Activated CD4-positive, alpha-beta T cell treated with anti-CD3 and anti-CD28 coated beads for 24 hours (primary cell): ENCODE data around the gene HUNK.
"Not testable (repeated sequence)": the region's sequence is repeated elsewhere in the genome, so short reads cannot be mapped to it uniquely, and the experiment has no call there.

Experiments used
- DNase-seq, 2 donors: peaks; one replicate each; pipeline ENCODE4 v3.0.0-alpha.2; 2020; ENCODE audit warnings: low read depth in 2 of 2

The HUNK gene

DNA sequence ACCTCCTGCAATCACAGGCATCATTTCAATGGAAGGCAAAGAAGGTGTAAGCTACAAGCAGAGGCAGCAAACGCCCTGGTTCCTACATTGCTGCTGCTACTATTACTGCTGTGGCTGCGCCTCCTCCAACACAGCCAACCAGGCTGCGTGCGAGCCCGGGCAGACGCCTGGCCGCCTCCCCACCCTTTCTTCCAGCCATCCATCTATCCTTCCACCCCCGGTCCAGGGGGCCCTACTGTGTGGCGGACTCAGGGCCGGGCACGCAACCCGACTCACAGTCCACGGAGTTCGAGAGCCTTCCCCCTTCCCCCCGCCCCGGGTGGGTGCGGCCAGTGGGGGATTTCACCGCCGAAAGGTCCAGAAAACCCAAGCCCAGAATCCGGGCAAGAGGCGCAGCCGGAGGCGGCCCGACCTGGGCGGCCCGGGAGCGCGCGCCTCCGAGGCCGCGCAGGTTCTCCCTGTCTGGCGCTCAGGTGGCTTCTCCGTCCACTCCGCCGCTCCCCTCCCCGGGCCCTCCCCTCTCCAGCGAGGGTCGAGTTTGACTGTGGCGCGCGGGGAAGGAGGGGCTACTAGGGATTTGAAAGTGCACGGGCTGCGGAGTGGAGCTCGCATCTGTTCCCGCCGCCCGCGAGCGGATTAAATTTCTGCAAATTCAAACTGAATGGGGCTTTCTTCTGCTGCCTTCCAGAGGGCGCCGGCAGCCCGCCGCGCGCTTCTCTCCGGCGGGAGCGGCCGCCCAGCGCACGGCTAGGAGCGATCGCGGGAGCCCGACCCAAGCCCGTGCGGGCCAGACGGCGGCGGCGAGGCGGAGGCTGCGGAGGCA lies at the start of gene HUNK:
TSS of gene HUNK (plus strand) at position 569 of the 823 bp plus-strand sequence. CDS start 655 bp downstream, outside the sequence.
- DNase-seq: peak in 1 of 2 donors; percentile 5

DNA sequence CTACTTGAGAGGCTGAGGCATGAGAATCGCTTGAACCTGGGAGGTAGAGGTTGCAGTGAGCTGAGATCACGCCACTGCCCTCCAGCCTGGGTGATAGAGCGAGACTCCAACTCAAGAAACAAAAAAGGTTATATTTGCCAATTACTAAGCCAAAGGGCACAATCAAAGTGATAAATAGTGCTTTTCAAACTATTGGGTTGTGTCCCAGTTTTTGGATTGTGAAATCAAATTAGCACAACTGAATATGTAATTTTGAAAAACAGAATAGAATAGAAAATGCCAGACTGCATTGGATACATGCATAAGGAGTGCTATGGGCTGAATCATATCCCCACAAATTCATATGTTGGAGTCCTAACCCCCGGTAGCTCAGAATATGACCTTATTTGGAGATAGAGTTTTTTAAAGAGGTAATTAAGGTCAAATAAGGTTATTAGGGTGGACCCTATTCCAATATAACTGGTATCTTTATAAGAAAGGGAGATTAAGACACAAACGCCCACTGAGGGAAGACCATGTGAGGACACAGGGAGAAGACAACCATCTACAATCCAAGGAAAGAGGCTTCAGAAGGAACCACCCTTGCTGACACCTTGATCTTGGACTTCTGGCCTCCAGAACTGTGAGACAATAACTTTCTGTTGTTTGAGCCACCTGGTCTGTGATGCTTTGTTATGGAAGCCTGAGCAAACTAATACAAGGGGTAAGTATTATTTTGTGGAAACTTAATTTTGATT lies 42.9 kb upstream of the HUNK start:
- no peak for DNase-seq

DNA sequence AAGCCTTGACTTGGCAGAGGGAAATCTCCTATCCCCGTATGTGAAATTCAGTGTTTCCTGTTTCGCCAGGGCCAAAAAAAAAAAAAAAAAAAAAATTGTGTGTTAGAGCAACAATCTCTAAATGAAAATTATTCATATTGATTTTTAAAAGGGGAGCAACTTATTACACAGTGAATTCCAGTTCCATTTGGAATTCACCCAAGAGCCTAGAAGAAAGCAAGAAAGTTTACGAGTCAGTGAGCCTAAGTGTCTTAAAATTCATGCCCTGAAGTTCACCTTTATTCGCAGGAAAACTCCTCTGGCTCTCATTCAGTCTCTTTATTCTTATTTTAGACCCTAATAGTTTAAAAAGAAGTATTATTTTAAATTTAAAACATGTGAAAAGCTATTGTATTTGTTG lies 42.1 kb upstream of the HUNK start:
- DNase-seq: no peak

DNA sequence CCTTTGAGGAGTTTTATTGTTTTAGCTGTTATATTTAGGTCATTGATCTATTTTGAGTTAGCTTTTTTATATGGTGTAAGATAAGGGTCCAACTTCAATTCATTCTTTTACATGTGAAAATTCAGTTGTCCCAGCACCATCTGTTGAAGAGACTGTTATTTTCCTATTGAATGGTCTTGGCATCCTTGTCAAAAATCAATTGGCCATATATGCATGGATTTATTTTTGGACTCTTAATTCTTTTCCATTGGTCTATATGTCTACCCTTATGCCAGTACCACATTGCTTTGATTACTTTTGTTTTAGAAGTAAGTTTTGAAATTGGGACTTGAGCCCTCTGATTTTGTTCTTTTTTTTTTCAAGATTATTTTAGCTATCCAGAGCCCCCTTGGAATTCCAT lies 35.8 kb upstream of the HUNK start:
- DNase-seq: no peak

DNA sequence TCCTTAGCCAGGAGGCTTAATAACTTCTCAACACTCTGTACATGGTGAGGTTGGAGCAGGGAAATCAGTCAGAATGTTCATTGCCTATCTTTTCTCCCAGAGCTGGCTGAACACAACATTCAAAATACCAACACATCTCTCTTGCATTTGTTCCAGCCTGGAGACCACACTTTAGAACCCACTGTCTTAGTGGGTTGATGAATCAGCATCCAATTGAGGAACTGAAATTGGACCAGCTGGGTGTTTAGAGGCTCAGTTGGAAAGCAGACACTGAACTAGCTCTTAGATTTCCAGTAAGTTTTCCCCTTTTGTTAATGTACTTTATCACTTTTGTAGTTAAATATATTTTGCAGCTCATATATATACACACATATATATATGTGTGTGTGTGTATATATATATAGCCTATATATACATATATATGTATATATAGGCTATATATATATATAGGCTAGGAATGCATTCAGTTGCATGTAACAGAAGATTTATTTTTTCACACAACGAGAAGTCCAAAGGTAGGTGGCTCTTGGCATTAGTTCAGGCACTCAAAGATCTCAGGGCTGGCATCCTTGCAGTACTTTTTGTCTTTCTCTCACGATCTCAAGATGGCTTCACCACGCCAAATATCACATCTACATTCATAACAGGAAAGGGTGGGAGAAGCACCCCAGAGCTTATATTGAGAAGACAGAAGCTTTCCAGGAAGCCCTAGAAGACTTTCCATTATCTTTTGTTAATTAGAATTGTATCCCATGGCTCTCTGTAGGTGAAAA lies 35.0 kb upstream of the HUNK start:
- DNase-seq: no peak

DNA sequence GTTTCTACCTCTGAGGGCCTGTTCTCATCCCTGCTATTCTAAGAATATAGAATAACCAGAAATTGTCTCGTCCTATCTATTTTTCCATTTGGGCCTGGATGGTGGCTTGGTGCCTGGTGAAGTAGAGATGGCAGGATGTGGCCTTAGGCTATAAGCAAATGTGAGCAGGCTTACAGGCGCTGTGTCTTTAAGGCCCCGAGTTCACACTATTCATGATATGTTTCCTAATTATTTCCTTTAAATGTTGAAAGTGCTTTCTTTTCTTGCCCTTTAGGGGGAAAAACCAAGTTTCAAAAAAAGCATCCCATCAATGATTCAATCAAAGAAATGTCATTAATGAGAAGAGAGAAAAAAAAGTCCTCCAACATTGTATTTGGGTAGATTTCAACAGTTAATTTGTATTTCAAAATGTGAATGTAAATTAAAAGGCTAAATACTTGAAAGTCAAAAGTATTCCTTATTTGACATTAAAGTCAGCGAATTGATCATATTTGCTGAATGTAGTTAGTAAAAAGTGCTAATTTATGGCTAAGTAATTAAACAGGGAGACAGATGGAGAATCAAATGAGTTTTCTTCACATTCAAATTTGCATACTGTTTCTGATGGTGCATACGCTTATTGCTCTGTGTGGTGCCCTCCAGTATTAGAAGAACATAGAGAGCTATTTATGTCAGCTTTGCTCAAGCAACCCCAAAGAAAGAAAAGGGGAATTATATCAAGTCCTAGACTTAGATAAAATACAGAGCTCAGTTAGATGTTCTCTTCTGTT lies 34.0 kb upstream of the HUNK start:
- no peak for DNase-seq

DNA sequence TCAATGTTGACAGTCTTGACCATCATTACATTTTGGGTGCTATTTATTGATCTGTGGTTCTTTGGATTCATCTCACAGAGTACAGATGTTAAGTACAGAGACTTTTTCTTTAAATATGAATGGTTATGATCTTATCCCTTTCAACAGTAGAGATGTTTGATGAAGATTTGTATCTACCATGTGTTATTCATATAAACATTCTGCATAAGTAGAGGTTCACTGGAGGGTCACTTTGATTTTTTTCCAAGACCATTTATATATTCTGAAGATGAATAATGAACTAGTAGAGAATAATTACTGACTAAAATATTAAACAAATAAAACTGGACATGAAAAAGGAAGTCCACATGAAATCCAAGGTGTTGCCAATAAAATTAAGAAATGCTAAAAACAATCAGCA lies 28.6 kb upstream of the HUNK start:
- no peak for DNase-seq

DNA sequence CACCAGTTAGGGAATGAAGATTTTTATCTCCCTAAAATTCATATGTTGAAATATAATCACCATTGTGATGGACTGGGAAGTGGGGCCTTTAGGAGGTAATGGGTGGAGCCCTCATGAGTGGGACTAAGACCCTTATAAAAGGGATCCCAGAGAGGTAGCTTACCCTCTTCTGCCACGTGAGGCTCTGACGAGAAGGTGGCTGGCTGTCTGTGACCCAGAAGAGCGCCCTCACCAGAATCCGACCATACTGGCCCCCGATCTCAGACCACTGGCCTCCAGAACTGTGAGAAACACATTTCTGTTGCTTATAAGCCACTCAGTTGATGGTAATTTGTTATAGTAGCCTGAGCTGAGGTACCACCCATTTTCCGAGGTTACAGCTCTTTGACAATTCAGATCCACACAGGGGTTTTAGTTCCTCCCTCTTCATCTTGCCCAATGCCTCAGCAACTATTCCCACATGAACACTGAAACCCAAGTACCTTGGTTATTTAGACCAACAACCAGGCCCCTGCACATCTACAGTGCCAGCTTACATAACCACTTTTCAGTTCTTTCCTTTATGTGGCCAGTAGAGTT lies 27.6 kb upstream of the HUNK start:
- DNase-seq: no peak

DNA sequence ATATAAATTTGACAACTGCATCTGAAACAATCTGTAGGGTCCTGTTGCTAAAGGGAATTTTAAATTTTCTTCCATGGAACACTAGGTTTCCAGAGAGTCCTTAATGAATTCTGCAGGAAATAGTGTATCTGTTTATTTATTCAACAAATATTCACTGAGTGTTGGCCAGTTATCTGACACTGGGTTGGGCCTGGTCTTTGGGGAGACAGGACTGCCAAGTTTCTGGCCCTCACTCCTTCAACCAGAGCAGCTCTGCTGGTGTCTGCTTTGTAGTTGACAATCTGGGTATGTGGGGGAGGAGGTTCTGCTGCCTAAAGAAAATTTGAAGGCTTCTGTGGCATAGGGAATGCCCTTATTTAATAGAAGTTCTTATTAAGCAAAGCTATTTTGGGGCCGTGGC lies 26.1 kb upstream of the HUNK start:
- DNase-seq: no peak

DNA sequence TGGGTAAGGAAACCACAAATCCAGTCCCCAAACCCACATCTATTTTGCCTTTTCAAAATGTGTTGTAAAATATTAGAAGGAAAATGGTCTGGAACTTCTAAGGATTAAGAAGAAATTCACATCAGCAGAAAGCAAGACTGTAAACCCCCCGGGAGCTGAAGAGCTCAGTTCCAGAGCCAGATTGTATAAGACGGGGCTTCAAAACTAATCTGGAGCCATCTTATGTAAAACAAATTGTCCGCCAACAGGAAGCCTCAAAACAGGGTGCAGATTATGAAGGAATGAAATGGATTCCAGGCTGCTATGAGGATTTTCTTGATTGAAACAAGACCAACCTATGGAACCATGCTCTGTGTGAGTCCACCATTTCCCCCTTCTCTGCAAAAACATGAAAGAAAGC lies 25.1 kb upstream of the HUNK start:
- no peak for DNase-seq

DNA sequence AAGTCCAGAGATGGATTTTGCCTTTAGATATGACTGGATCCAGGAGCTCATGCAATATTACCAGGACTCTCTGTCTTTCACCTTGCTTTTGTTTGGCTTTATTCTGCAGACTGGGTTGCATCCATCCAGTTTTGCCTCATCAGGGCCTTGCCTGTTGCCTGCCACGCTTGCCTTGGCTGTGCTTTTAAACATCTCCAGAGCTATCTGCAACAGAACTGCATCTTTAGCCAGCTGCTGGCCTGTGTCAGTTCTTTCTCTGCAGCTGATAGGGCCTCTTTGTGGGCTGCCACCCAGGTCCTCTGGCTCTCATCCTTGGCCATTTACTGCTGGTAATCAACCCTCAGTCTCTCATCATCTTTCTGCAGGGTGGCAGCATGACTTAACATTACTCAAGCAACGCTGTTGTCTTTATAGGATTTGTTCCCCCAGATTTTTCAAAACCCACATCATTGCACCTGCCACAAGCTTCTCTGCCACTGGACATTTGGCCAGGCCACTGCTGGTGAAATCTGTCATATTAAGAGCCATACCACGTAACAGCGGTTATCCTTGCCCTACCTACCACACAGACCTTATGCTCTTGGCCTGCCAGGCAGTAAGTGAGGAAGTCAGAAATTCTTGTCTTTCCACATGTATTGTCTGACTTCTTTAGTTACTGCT lies 24.4 kb upstream of the HUNK start:
- DNase-seq: no peak

DNA sequence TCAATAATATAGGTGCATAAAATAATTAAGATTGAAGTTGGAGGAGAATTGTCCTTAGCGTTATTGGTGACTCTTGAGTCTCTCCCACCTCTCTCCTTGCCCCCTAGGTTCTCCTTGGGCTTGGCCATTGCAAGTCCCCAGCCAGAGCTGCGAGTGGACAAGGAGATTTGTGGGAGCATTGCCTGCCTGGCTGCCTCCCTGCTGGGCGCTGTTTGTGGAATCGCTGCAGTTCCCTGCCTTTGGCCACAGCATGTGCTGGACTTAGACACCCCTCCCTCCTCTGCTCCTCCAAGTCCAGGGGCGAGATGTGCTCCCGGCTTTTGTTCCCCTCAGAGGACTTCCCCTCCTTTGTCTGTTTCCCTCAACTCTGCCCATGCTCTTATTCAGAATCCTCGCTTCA lies 21.9 kb upstream of the HUNK start:
- no peak for DNase-seq

DNA sequence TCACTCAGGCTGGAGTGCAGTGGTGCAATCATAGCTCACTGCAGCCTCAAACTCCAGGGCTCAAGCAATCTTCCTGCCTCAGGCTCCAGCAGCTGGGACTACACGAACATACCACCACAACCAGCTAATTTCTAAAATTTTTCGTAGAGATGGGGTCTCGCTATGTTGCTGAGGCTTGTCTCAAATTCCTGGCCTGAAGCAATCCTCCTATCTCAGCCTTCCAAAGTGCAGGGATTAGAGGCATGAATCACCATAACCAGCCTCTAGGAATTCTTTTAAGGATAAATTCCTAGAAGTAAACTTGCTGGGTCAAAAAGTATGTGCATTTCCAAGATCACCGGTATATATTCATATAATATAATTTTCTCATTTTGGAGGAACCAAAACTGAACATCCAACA lies 17.6 kb upstream of the HUNK start:
- DNase-seq: no peak

DNA sequence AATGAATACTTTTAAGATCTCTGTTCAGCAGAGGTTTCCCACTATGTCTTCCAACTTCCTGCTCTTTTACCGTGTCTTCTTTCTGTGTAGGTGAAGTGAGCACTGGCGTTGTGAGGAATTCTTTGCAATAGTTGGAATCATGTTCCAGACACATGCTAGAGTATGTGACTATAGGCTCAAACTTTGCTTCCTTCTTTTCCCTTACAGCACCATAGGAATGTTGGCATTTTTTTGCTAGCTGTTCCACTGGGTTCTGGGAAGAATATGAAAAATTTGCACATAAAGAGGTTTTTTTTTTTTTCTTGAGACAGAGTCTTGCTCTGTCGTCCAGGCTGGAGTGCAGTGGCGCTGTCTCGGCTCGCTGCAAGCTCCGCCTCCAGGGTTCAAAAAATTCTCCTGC lies 15.7 kb upstream of the HUNK start:
- DNase-seq: no peak

DNA sequence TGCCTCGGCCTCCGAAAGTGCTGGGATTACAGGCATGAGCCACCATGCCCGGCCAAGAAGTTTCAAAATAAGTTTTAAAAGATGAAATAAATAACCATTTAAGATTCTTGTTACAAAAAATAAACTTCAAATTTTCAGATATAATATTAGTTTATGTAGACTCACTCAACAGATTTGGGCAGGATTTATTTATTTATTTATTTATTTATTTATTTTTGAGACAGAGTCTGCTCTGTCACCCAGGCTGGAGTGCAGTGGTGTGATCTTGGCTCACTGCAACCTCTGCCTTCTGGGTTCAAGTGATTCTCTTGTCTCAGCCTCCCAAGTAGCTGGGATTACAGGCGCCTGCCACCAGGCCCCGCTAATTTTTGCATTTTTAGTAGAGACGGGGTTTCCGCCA lies 15.2 kb upstream of the HUNK start:
- not testable (repeated sequence) for DNase-seq

DNA sequence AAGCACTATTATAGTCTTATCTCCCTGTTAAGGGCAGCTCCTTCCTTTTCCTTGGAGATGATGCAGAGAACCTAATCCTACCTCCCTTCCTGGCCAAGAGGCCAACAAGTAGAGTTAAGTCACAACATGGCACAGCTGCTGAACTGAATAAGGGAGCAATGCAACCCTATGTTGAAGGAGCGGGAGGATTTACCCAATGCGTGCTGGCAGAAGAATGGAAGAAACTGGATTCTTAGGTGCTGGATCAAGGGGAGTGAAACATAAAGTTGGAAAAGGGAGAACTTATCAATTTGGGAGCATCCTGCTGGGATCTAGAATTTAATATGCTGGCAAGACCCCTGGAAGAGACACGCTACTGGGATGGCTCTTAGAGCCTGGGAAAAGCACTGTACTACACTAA lies 12.0 kb upstream of the HUNK start:
- DNase-seq: no peak

DNA sequence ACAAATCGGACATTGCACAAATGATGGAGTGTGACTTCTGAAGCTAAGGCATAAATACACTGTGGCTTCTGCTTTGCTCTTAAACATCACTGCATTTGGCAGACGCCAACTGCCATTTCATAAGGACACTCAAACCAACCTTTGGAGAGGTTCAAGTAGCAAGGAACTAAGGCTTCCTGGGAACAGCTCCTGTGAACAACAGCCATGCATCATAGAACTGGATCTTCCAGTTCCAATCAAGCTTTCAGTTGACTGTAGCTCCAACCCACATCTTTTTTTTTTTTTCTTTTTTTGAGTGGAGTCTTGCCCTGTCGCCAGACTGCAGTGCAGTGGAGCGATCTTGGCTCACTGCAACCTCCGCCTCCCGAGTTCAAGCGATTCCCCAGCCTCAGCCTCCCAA lies 10.7 kb upstream of the HUNK start:
- DNase-seq: no peak

DNA sequence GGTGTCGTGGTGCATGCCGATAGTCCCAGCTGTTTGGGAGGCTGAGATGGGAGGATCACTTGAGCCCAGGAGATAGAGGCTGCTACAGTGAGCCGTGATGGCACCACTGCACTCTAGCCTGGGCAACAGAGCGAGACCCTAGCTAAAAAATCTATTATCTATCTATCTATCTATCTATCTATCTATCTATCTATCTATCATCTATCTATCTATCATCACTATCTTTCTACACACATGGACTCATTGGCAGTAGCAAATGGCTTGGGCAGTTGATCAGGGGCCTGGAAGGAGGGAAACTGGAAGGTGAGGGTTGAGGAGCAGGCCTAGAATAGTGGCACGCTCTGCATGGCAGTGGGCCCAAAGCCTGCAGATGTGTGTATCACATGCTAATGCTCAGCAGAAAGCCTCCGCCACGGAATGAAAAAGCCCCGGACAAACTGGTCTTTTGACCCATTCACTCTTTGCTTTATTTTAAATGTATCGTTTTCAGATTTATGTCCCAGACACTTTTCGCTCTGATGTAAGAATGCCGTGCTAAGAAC lies 7.3 kb upstream of the HUNK start:
- no peak for DNase-seq

DNA sequence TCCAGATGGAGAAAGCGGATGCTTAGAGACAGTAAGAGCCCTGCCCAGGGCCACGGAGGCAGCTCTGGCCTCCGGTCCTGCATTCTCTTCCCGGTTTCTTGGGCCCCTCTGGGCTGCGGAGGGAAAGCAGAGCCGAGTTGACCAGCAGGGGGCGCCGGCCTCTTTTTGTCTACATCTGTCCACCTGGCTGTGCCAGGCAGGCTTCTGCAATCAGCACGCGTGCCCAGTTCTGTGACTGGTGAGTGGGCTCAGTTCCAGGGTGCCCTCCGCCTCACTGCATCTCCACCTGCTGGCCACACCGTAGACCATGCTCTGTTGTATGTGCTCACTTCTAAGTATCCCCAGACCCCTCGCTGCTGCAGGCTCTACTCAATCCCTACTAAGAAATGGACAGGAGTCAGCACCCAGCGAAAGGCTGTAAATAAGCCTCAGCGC lies 6.7 kb upstream of the HUNK start:
- peak; percentile 65 to 78 for DNase-seq

DNA sequence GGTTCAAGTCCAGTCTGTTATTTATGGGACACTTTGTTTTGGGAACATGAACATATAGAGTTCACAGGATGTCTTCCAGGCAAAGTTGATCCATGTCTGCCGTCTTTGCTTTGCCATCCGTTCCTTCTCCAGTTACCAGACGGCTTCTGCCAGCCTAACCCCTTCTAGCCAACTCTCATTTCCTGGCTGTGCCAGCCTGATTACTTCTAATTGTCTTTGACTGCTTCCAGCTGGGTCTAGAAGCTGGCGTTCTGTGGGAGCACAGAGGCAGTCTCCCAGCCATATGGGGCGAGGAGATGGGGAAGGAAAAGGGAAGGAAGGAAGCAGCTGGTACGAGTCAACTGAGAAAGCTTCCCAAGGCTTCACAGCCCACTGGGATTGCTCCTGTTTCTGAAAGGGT lies 3.1 kb upstream of the HUNK start:
- no peak for DNase-seq
